ENCODE measurements around the gene PPME1. TPM values are rescaled to one million over a fixed set of nuclear protein-coding genes. Genes with fewer than 3 reads are reported as not detected.
A peak's percentile ranks its signal among the peaks of the same experiment; 100 is the strongest.

The PPME1 gene
- total RNA-seq, 6 donors from 2014 or later = 13.9 to 36.9 (median 29.5) TPM

GRCh38 chr11:74212533-74212932, 41.4 kb downstream of the PPME1 start:
- Histone ChIP-seq H3K36me3 (peaks cover 0 to 35% (median 18%) of the 10 kb centered on the region in 4 donors), H3K4me3 (no peak overlapping the region), H3K4me1 (no peaks in the 10 kb centered on the region), H3K27me3 (no peaks in the 10 kb centered on the region), H3K9me3 (no peaks in the 10 kb centered on the region), H3K27ac (no peak overlapping the region)
- TF ChIP-seq POLR2A (IDR thresholded peaks at IDR 0.05) (no peak), CTCF (IDR thresholded peaks at IDR 0.05) (no peak), EP300 (IDR thresholded peaks at IDR 0.05) (no peak), POLR2AphosphoS5 (IDR thresholded peaks at IDR 0.05) (no peak)
- DNase-seq = no peak
- no peak for ATAC-seq (ENCODE audit: low FRiP score in 2 of 2)
- 93 to 100% methylated on average over 1 to 2 of the region's 2 CpGs for WGBS, 2 donors

- no peaks in the 10 kb centered on the region for H3K4me1 ChIP-seq
- no peak for DNase-seq
Measured at GRCh38 chr11:74220376-74220775, 49.3 kb downstream of the PPME1 start.

GRCh38 chr11:74221816-74222215, 50.7 kb downstream of the PPME1 start:
- no peaks in the 10 kb centered on the region for H3K9me3 ChIP-seq
- H3K36me3 ChIP-seq = no peaks in the 10 kb centered on the region
- TF ChIP-seq EP300 (IDR thresholded peaks at IDR 0.05) (no peak), POLR2A (IDR thresholded peaks at IDR 0.05) (no peak), CTCF (IDR thresholded peaks at IDR 0.05) (no peak), POLR2AphosphoS5 (IDR thresholded peaks at IDR 0.05) (no peak)
- peaks cover 0 to 4% (median 0%) of the 10 kb centered on the region in 4 donors for H3K4me1 ChIP-seq
- DNase-seq = no peak
- H3K4me3 ChIP-seq = no peak overlapping the region
- no peak for ATAC-seq (ENCODE audit: low FRiP score in 2 of 2)
- H3K27ac ChIP-seq = no peak overlapping the region
- 80 to 91% methylated on average over 1 of the region's 1 CpG for WGBS, 2 donors
- no peaks in the 10 kb centered on the region for H3K27me3 ChIP-seq

More at GRCh38 chr11:74220376-74220775, 49.3 kb downstream of the PPME1 start:
- ATAC-seq (ENCODE audit: low FRiP score in 2 of 2) = no peak
- WGBS, 2 donors = 85 to 86% methylated on average over 1 of the region's 1 CpG
- H3K4me3 ChIP-seq = no peak overlapping the region
- H3K9me3 ChIP-seq = no peaks in the 10 kb centered on the region
- TF ChIP-seq POLR2AphosphoS5 (IDR thresholded peaks at IDR 0.05) (no peak), EP300 (IDR thresholded peaks at IDR 0.05) (no peak), CTCF (IDR thresholded peaks at IDR 0.05) (no peak), POLR2A (IDR thresholded peaks at IDR 0.05) (no peak)
- H3K27me3 ChIP-seq = no peaks in the 10 kb centered on the region
- no peak overlapping the region for H3K27ac ChIP-seq
- H3K36me3 ChIP-seq = no peaks in the 10 kb centered on the region

- ATAC-seq (ENCODE audit: low FRiP score in 2 of 2) (no peak), DNase-seq (no peak)
- WGBS, 2 donors = 99% methylated on average over 4 of the region's 4 CpGs
- Histone ChIP-seq H3K4me3 (no peak overlapping the region), H3K36me3 (peaks cover 0 to 7% (median 4%) of the 10 kb centered on the region in 4 donors), H3K27me3 (no peaks in the 10 kb centered on the region), H3K4me1 (peaks cover 0 to 6% (median 0%) of the 10 kb centered on the region in 4 donors), H3K27ac (no peak overlapping the region), H3K9me3 (no peaks in the 10 kb centered on the region)
- TF ChIP-seq CTCF (IDR thresholded peaks at IDR 0.05) (no peak), POLR2AphosphoS5 (IDR thresholded peaks at IDR 0.05) (no peak), EP300 (IDR thresholded peaks at IDR 0.05) (no peak)
Measured at GRCh38 chr11:74225565-74225964, 54.5 kb downstream of the PPME1 start.

- Histone ChIP-seq H3K4me1 (peaks cover 0 to 6% (median 0%) of the 10 kb centered on the region in 4 donors), H3K4me3 (no peak overlapping the region), H3K27me3 (no peaks in the 10 kb centered on the region), H3K9me3 (no peaks in the 10 kb centered on the region), H3K36me3 (peaks cover 8 to 21% (median 11%) of the 10 kb centered on the region in 4 donors), H3K27ac (no peak overlapping the region)
- peak in 1 of 2 donors; percentile 22 for DNase-seq
- no peak for ATAC-seq (ENCODE audit: low FRiP score in 2 of 2)
- WGBS, 2 donors = 55 to 70% methylated on average over 2 of the region's 2 CpGs
- peak in 1 of 6 experiments; percentile 7 for TF ChIP-seq CTCF (IDR thresholded peaks at IDR 0.05)
- TF ChIP-seq POLR2AphosphoS5 (IDR thresholded peaks at IDR 0.05) = no peak
Measured at GRCh38 chr11:74226907-74227306, 55.8 kb downstream of the PPME1 start.

Measured in upper lobe of left lung (tissue), 6 donors.